ENCODE data around the gene SEC62.
A peak's percentile ranks its signal among the peaks of the same experiment; 100 is the strongest.

Gene SEC62

GRCh38 chr3:170046269-170047132 lies 79.9 kb downstream of the SEC62 start:
- peaks cover 41% of the 10 kb centered on the region for H3K4me1 ChIP-seq (ENCODE audit: low read length)
- H3K27ac ChIP-seq (ENCODE audit: low read length), result peak overlapping the region; percentile 91
- H3K4me2 ChIP-seq (ENCODE audit: low read depth, low read length), result peak overlapping the region; percentile 82
- 0 out of 2 replicates have a peak overlapping the region, but pooled peaks have one; percentile 22 for H3K4me3 ChIP-seq (ENCODE audit: low read length)
- H4K20me1 ChIP-seq (ENCODE audit: insufficient read depth, low read length), result no peaks in the 10 kb centered on the region
- peak; percentile 35 for DNase-seq
- no peak overlapping the region for H2AFZ ChIP-seq (ENCODE audit: low read length)
- H3K79me2 ChIP-seq (ENCODE audit: low read length), result peaks cover 64% of the 10 kb centered on the region
- no peaks in the 10 kb centered on the region for H3K36me3 ChIP-seq (replicated peaks; ENCODE audit: insufficient read depth, low read length)
- TF ChIP-seq CTCF (IDR thresholded peaks at IDR 0.05; ENCODE audit: low read length), result no peak
- no peak for TF ChIP-seq EZH2phosphoT487 (IDR thresholded peaks at IDR 0.05; ENCODE audit: low read length)
- TF ChIP-seq EZH2 (optimal IDR thresholded peaks at IDR 0.05; ENCODE audit: low read depth, low read length), result no peak
- no peaks in the 10 kb centered on the region for H3K9me3 ChIP-seq (replicated peaks; ENCODE audit: insufficient read depth, low read length)
- no peaks in the 10 kb centered on the region for H3K9me2 ChIP-seq (replicated peaks; ENCODE audit: insufficient read depth, low read length)
- H3F3A ChIP-seq (ENCODE audit: insufficient read depth, low read length), result peaks cover 44% of the 10 kb centered on the region
- H3K27me3 ChIP-seq (replicated peaks; ENCODE audit: insufficient read depth, low read length), result no peaks in the 10 kb centered on the region
- peak overlapping the region; percentile 34; the same call in 1 of the 2 replicates for H3K9ac ChIP-seq (ENCODE audit: low read length)

GRCh38 chr3:170047133-170047404 lies 80.5 kb downstream of the SEC62 start:
- Histone ChIP-seq H3K79me2 (ENCODE audit: low read length) (peaks cover 64% of the 10 kb centered on the region), H3K9ac (ENCODE audit: low read length) (peak overlapping the region; percentile 34; the same call in 1 of the 2 replicates), H3K4me2 (ENCODE audit: low read depth, low read length) (peak overlapping the region; percentile 82), H3K27ac (ENCODE audit: low read length) (peak overlapping the region; percentile 91), H4K20me1 (ENCODE audit: insufficient read depth, low read length) (no peaks in the 10 kb centered on the region), H3K27me3 (replicated peaks; ENCODE audit: insufficient read depth, low read length) (no peaks in the 10 kb centered on the region), H3K4me1 (ENCODE audit: low read length) (peaks cover 41% of the 10 kb centered on the region), H2AFZ (ENCODE audit: low read length) (no peak overlapping the region), H3K9me3 (replicated peaks; ENCODE audit: insufficient read depth, low read length) (no peaks in the 10 kb centered on the region), H3K36me3 (replicated peaks; ENCODE audit: insufficient read depth, low read length) (no peaks in the 10 kb centered on the region), H3F3A (ENCODE audit: insufficient read depth, low read length) (peaks cover 42% of the 10 kb centered on the region), H3K4me3 (ENCODE audit: low read length) (0 out of 2 replicates have a peak overlapping the region, but pooled peaks have one; percentile 22), H3K9me2 (replicated peaks; ENCODE audit: insufficient read depth, low read length) (no peaks in the 10 kb centered on the region)
- TF ChIP-seq EZH2phosphoT487 (IDR thresholded peaks at IDR 0.05; ENCODE audit: low read length), result no peak
- TF ChIP-seq EZH2 (optimal IDR thresholded peaks at IDR 0.05; ENCODE audit: low read depth, low read length), result no peak
- TF ChIP-seq CTCF (IDR thresholded peaks at IDR 0.05; ENCODE audit: low read length), result no peak
- no peak for DNase-seq

Measured in MM.1S (cell line).